ENCODE data around the gene PTPRD. TPM values are rescaled to one million over a fixed set of nuclear protein-coding genes. Genes with fewer than 3 reads are reported as not detected.

The PTPRD gene
- total RNA-seq, 1 experiment from 2014 or later: 32.5 TPM

DNA sequence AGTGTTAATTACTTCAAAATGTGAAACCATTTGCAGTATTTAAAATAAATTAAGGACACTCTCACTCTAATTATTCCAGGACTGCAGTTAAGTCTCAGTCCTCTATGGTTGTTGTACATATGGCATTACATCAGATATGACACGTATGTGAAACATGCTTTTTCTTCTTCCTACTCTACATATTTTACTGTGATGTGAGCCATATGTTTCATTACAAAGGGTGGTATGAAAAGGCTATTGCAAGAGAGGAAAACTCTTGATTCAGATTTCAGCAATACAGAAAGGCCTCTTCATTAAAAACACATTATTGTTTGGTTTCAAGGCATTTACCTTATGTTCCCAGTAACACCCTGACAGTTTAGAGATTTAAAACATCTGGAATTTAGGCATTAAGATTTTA lies 1848.8 kb downstream of the PTPRD start:
- H2BK15ac ChIP-seq (ENCODE audit: low read depth, low read length): no peak overlapping the region
- H3K14ac ChIP-seq (ENCODE audit: insufficient read depth, low read length): no peak overlapping the region
- no peaks in the 10 kb centered on the region; the same call in 1 of the 2 replicates for H3K4me1 ChIP-seq (ENCODE audit: insufficient read depth, low read length)
- no peak overlapping the region for H3K18ac ChIP-seq (ENCODE audit: insufficient read length, low read depth, low read length)
- TF ChIP-seq, protein P1, sequence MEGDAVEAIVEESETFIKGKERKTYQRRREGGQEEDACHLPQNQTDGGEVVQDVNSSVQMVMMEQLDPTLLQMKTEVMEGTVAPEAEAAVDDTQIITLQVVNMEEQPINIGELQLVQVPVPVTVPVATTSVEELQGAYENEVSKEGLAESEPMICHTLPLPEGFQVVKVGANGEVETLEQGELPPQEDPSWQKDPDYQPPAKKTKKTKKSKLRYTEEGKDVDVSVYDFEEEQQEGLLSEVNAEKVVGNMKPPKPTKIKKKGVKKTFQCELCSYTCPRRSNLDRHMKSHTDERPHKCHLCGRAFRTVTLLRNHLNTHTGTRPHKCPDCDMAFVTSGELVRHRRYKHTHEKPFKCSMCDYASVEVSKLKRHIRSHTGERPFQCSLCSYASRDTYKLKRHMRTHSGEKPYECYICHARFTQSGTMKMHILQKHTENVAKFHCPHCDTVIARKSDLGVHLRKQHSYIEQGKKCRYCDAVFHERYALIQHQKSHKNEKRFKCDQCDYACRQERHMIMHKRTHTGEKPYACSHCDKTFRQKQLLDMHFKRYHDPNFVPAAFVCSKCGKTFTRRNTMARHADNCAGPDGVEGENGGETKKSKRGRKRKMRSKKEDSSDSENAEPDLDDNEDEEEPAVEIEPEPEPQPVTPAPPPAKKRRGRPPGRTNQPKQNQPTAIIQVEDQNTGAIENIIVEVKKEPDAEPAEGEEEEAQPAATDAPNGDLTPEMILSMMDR (conservative IDR thresholded peaks at IDR 0.05): no peak
- no peak overlapping the region for H3K4me2 ChIP-seq (ENCODE audit: insufficient read depth, insufficient read length, low read length)
- no peak overlapping the region for H4K8ac ChIP-seq (replicated peaks; ENCODE audit: insufficient read length, low read depth, low read length)
- H3K9me3 Mint-ChIP-seq: no peaks in the 10 kb centered on the region
- H4K5ac ChIP-seq (ENCODE audit: insufficient read length, low read depth, low read length): no peak overlapping the region
- H2BK20ac ChIP-seq (ENCODE audit: low read depth, low read length, poor library complexity, severe bottlenecking): no peak overlapping the region
- no peaks in the 10 kb centered on the region for H3K79me2 ChIP-seq (ENCODE audit: insufficient read depth, low read length)
- DNase-seq: no peak
- H3K56ac ChIP-seq (ENCODE audit: insufficient read length, low read depth, low read length): no peak overlapping the region
- H3K79me1 ChIP-seq (ENCODE audit: insufficient read depth, low read depth, low read length, poor library complexity, severe bottlenecking): no peaks in the 10 kb centered on the region
- no peak overlapping the region for H4K91ac ChIP-seq (ENCODE audit: insufficient read length, low read depth, low read length)
- H3K23me2 ChIP-seq (ENCODE audit: insufficient read length, low read depth, low read length, poor library complexity, severe bottlenecking): no peaks in the 10 kb centered on the region
- no peak overlapping the region for H2BK120ac ChIP-seq (ENCODE audit: low read depth, low read length, poor library complexity, severe bottlenecking)
- no peak overlapping the region for H3K4ac ChIP-seq (ENCODE audit: low read depth, low read length)
- no peak overlapping the region for H3K9ac ChIP-seq (ENCODE audit: extremely low read depth, insufficient read length, low read length)
- H2AFZ ChIP-seq (ENCODE audit: low read length): no peak overlapping the region
- no peak overlapping the region for H3K23ac ChIP-seq (ENCODE audit: insufficient read length, low read depth, low read length)
- no peak overlapping the region for H2BK5ac ChIP-seq (ENCODE audit: insufficient read length, low read length)
- H3K4me3 Mint-ChIP-seq: no peak overlapping the region
- no peaks in the 10 kb centered on the region for H3K9me3 ChIP-seq (ENCODE audit: control insufficient read depth, low read depth, low read length)
- no peaks in the 10 kb centered on the region for H4K20me1 ChIP-seq (ENCODE audit: control insufficient read depth, insufficient read depth, insufficient read length)
- no peak overlapping the region for H3K27ac ChIP-seq (ENCODE audit: insufficient read length, low read depth, low read length)
- no peak overlapping the region for H3K27ac Mint-ChIP-seq
- no CpG with 5 or more reads among the region's 1 CpG for WGBS (ENCODE audit: extremely low coverage, insufficient read length, low lambda C conversion rate)
- H2AK5ac ChIP-seq (ENCODE audit: insufficient read length, low read length): no peak overlapping the region
- no peaks in the 10 kb centered on the region for H3K27me3 Mint-ChIP-seq (ENCODE audit: low read depth)
- no peak overlapping the region for H2BK12ac ChIP-seq (ENCODE audit: insufficient read length, low read depth, low read length)
- H3T11ph ChIP-seq (ENCODE audit: low read length): no peak overlapping the region
- peaks cover 10 to 18% of the 10 kb centered on the region in 2 experiments for H3K4me1 Mint-ChIP-seq
- peaks cover 0 to 12% (median 0%) of the 10 kb centered on the region in 3 experiments; a peak in 3 of 7 replicates for H3K36me3 Mint-ChIP-seq (ENCODE audit: insufficient read depth in 1 of 3, low read depth in 3 of 3)
- no peaks in the 10 kb centered on the region for H3K27me3 ChIP-seq (ENCODE audit: insufficient read depth, low read length)

Measured in H9 (cell line).